Measurements from ENCODE around the gene PTMA.

DNA sequence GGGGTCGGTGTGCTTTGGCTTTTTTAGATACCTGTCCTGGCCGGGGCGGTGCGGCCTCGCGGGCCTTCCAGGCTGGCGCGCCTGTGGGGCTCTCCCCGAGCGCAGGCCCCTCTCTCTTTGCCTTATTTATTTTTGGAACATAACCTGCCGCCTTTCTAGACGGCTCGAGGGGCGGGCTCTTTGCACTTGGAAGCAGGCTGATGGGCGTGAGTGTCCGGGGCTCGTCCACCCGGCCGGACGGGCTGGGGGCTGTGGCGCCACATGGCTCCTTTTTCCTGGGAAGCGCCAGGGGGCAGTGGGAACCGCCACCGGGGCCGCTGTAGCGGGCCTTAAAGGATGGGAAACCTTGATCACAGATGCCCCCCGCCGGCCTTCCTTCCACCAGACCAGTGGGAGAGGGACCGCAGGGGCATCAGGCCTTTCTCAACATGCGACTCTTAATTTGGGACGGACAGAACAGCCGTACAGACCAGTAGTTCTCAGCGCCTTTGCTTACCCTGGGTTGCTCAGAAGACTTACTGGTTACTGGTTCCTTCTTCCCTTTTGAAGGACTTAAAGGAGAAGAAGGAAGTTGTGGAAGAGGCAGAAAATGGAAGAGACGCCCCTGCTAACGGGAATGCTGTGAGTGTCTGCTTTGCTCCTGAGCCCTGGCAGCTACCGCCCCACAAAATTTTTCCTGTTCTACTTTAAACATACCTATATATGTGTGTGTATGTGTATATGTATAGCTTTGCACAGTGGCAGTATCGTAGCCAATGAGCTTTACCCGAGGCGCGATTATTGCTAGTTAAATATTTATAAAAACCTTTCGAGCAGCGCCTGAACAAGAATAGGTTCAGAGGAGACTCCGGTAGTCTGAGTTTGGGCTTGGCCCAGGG lies 2.7 kb downstream of the PTMA start:
- TF ChIP-seq, protein P1, sequence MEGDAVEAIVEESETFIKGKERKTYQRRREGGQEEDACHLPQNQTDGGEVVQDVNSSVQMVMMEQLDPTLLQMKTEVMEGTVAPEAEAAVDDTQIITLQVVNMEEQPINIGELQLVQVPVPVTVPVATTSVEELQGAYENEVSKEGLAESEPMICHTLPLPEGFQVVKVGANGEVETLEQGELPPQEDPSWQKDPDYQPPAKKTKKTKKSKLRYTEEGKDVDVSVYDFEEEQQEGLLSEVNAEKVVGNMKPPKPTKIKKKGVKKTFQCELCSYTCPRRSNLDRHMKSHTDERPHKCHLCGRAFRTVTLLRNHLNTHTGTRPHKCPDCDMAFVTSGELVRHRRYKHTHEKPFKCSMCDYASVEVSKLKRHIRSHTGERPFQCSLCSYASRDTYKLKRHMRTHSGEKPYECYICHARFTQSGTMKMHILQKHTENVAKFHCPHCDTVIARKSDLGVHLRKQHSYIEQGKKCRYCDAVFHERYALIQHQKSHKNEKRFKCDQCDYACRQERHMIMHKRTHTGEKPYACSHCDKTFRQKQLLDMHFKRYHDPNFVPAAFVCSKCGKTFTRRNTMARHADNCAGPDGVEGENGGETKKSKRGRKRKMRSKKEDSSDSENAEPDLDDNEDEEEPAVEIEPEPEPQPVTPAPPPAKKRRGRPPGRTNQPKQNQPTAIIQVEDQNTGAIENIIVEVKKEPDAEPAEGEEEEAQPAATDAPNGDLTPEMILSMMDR (IDR thresholded peaks at IDR 0.05) = peak in 1 of 7 experiments; percentile 0
- no peak for TF ChIP-seq POLR2A (IDR thresholded peaks at IDR 0.05)

Measured in body of pancreas (tissue), 4 donors.